ENCODE measurements around the gene PPP1R36. TPM values are rescaled to one million over a fixed set of nuclear protein-coding genes. Genes with fewer than 3 reads are reported as not detected.

The PPP1R36 gene
- total and polyA plus RNA-seq, 2 donors from 2014 or later, result 2.7 to 2.8 TPM

DNA sequence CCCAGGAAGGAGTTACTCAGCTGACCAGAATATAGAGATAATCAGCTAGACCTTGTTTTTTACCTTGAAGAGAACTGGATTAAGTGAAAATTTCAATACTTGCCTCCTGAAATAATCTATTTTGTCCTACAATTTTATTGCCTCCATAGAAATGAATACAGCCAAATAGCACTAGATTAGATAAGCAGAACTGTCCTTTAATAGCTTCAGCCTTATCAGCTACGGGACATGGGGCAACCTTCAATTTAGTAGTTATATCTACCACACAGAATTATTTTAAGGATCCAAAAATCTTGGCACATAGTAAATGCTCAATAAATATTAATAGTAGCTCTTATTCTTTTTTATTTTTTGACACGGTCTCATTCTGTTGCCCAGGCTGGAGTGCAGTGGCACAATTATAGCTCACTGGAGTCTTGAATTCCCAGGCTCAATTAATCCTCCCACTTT is 87.2 kb downstream of the PPP1R36 start:
- no peak for TF ChIP-seq CTCF (IDR thresholded peaks at IDR 0.05; ENCODE audit: borderline replicate concordance, extremely low read depth, insufficient read depth)
- intact Hi-C loops (cut with DNase I), result no loop called here
- no peak for FAIRE-seq

DNA sequence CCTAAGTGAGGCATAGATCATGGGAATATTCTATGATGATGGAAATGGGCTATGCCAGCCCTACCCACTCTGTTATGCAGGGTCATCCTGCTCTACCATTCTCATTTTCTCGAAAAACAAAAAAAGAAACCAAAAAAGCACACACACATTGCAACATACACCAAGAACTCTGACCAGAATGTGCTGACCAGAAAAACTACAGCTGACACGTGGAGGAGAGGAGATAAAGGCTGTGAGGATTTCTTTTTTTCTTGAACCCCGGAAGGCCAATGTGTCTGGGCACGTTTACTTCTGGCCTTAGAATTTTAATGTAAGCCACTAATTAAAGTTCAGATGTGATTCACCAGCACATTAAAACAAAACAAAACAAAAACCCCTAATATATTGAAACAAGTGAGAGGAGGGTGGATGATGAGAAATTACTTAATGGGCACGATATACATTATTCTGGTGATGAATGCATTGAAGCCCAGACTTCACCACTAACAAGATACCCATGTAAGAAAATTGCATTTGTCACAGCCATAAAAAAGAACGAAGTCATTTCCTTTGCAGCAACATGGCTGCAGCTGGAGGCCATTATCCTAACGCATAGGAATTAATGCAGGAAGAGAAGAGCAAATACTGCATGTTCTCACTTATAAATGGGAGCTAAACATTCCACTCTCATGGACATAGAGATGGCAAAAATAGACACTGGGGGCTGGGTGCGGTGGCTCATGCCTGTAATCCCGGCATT is 88.1 kb downstream of the PPP1R36 start:
- Histone ChIP-seq H3K27ac (ENCODE audit: low read depth in 2 of 2, low read length in 2 of 2) (no peak overlapping the region), H3K36me3 (ENCODE audit: control insufficient read depth in 2 of 3, insufficient read depth in 3 of 3, low read length in 3 of 3) (no peaks in the 10 kb centered on the region), H3K9me3 (ENCODE audit: control insufficient read depth in 2 of 3, insufficient read depth in 1 of 3, low read length in 3 of 3) (no peaks in the 10 kb centered on the region), H3K4me1 (ENCODE audit: control insufficient read depth in 2 of 3, insufficient read depth in 2 of 3, low read depth in 1 of 3, low read length in 3 of 3) (no peaks in the 10 kb centered on the region), H3K4me3 (ENCODE audit: low read length in 3 of 3) (no peak overlapping the region), H3K9ac (ENCODE audit: low read length in 3 of 3) (no peak overlapping the region), H3K27me3 (ENCODE audit: control insufficient read depth, insufficient read depth, low read length) (no peaks in the 10 kb centered on the region)
- no peak for TF ChIP-seq CTCF (IDR thresholded peaks at IDR 0.05; ENCODE audit: borderline replicate concordance, extremely low read depth, insufficient read depth)
- intact Hi-C loops (cut with DNase I), result no loop called here
- FAIRE-seq (no peak), DNase-seq (no peak)

More for the DNA sequence above, 87.2 kb downstream of the PPP1R36 start:
- H3K9me3 ChIP-seq (ENCODE audit: control insufficient read depth in 2 of 3, insufficient read depth in 1 of 3, low read length in 3 of 3), result no peaks in the 10 kb centered on the region
- H3K27me3 ChIP-seq (ENCODE audit: control insufficient read depth, insufficient read depth, low read length), result no peaks in the 10 kb centered on the region
- H3K27ac ChIP-seq (ENCODE audit: low read depth in 2 of 2, low read length in 2 of 2), result no peak overlapping the region
- no peaks in the 10 kb centered on the region for H3K4me1 ChIP-seq (ENCODE audit: control insufficient read depth in 2 of 3, insufficient read depth in 2 of 3, low read depth in 1 of 3, low read length in 3 of 3)
- no peak overlapping the region for H3K4me3 ChIP-seq (ENCODE audit: low read length in 3 of 3)
- H3K36me3 ChIP-seq (ENCODE audit: control insufficient read depth in 2 of 3, insufficient read depth in 3 of 3, low read length in 3 of 3), result no peaks in the 10 kb centered on the region
- DNase-seq, result no peak
- H3K9ac ChIP-seq (ENCODE audit: low read length in 3 of 3), result no peak overlapping the region

GRCh38 chr14:64638625-64639024 is 88.9 kb downstream of the PPP1R36 start:
- no peak for FAIRE-seq
- Histone ChIP-seq H3K36me3 (ENCODE audit: control insufficient read depth in 2 of 3, insufficient read depth in 3 of 3, low read length in 3 of 3) (no peaks in the 10 kb centered on the region), H3K4me3 (ENCODE audit: low read length in 3 of 3) (no peak overlapping the region), H3K27ac (ENCODE audit: low read depth in 2 of 2, low read length in 2 of 2) (no peak overlapping the region), H3K4me1 (ENCODE audit: control insufficient read depth in 2 of 3, insufficient read depth in 2 of 3, low read depth in 1 of 3, low read length in 3 of 3) (no peaks in the 10 kb centered on the region), H3K27me3 (ENCODE audit: control insufficient read depth, insufficient read depth, low read length) (no peaks in the 10 kb centered on the region), H3K9me3 (ENCODE audit: control insufficient read depth in 2 of 3, insufficient read depth in 1 of 3, low read length in 3 of 3) (no peaks in the 10 kb centered on the region), H3K9ac (ENCODE audit: low read length in 3 of 3) (no peak overlapping the region)
- TF ChIP-seq CTCF (IDR thresholded peaks at IDR 0.05; ENCODE audit: borderline replicate concordance, extremely low read depth, insufficient read depth), result no peak
- DNase-seq, result no peak
- intact Hi-C loops (cut with DNase I), result no loop called here

Other genes starting within 250 kb of the PPP1R36 start
- gene MTHFD1, start 161.6 kb upstream of the PPP1R36 start, total RNA-seq, result 76.1 TPM
- 73.0 TPM for gene MTHFD1, start 161.6 kb upstream of the PPP1R36 start, polyA plus RNA-seq (ENCODE audit: insufficient read depth, low read depth, low replicate concordance)
- 5.1 TPM for gene AKAP5, start 84.5 kb upstream of the PPP1R36 start, total RNA-seq
- 0.71 TPM for gene AKAP5, start 84.5 kb upstream of the PPP1R36 start, polyA plus RNA-seq (ENCODE audit: insufficient read depth, low read depth, low replicate concordance)
- gene ZBTB25, start 46.1 kb upstream of the PPP1R36 start, total RNA-seq, result 17.8 TPM
- gene ZBTB25, start 46.1 kb upstream of the PPP1R36 start, polyA plus RNA-seq (ENCODE audit: insufficient read depth, low read depth, low replicate concordance), result 4.3 TPM
- 46.8 TPM for gene ZBTB1, start 45.2 kb upstream of the PPP1R36 start, total RNA-seq
- gene ZBTB1, start 45.2 kb upstream of the PPP1R36 start, polyA plus RNA-seq (ENCODE audit: insufficient read depth, low read depth, low replicate concordance), result 13.3 TPM
- 41.9 TPM for gene HSPA2, start 9.2 kb upstream of the PPP1R36 start, total RNA-seq
- 56.2 TPM for gene HSPA2, start 9.2 kb upstream of the PPP1R36 start, polyA plus RNA-seq (ENCODE audit: insufficient read depth, low read depth, low replicate concordance)
- 127 TPM for gene PLEKHG3, start 154.5 kb downstream of the PPP1R36 start, total RNA-seq
- 51.9 TPM for gene PLEKHG3, start 154.5 kb downstream of the PPP1R36 start, polyA plus RNA-seq (ENCODE audit: insufficient read depth, low read depth, low replicate concordance)